IPS-18a (cell line): ENCODE data around the gene SLC29A3.
"Not testable (repeated sequence)": the region's sequence is repeated elsewhere in the genome, so short reads cannot be mapped to it uniquely, and the experiment has no call there.

Experiments
- H3K27ac ChIP-seq: one replicate; pipeline ENCODE4 v1.5.1; 2013; ENCODE audit warnings: low read length
- H3K27me3 ChIP-seq: one replicate; pipeline ENCODE4 v1.6.1; 2013; ENCODE audit warnings: mild to moderate bottlenecking, low read length; ENCODE audit not compliant: control insufficient read depth, insufficient read depth
- H3K36me3 ChIP-seq: one replicate; pipeline ENCODE4 v1.6.1; 2013; ENCODE audit warnings: low read depth, low read length; ENCODE audit not compliant: control insufficient read depth
- H3K4me1 ChIP-seq: one replicate; pipeline ENCODE4 v1.6.1; 2013; ENCODE audit warnings: low read depth, low read length; ENCODE audit not compliant: control insufficient read depth
- H3K4me3 ChIP-seq: one replicate; pipeline ENCODE4 v1.5.1; 2013; ENCODE audit warnings: low read length
- H3K9ac ChIP-seq: one replicate; pipeline ENCODE4 v1.6.1; 2013; ENCODE audit warnings: mild to moderate bottlenecking, low read length, moderate library complexity
- H3K9me3 ChIP-seq: one replicate; pipeline ENCODE4 v1.6.1; 2013; ENCODE audit warnings: low read depth, low read length; ENCODE audit not compliant: control insufficient read depth

The SLC29A3 gene

DNA sequence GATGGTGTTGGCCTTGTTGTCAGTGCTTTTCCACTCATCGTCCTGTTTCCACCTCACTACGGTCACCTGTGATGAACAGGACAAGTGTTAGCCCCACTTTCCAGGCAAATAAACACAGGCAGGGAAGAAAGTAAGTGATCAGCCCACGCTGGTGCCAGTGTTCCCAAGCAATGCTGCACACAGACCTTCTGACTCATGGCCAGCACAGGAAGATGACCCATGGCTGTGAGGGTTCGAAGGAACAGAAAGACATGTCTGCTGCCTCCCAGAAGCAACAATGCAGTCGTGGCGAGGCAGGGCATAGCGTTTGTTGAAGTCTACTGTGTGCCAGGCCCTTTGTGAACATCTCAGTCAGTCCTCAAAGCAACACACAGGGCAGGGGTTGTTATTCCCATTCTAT, 35.7 kb downstream of the SLC29A3 start:
- no peaks in the 10 kb centered on the region for H3K4me1 ChIP-seq
- H3K9me3 ChIP-seq = no peaks in the 10 kb centered on the region
- no peak overlapping the region for H3K4me3 ChIP-seq
- no peak overlapping the region for H3K9ac ChIP-seq
- peaks cover 14% of the 10 kb centered on the region for H3K36me3 ChIP-seq
- H3K27ac ChIP-seq = no peak overlapping the region
- no peaks in the 10 kb centered on the region for H3K27me3 ChIP-seq

DNA sequence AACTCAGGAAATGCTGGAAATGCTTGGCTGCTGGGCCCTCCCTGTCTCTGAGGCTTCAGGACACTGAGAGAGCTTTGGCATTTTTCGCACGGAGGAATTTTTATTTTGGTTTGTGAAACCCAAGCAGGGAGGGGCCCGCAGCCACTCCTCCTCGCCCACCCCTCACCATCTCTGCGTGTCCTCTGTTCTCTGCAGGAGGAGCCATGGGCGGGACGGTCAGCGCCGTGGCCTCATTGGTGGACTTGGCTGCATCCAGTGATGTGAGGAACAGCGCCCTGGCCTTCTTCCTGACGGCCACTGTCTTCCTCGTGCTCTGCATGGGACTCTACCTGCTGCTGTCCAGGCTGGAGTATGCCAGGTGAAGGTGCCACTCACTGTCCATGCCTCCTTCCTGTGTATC, 36.8 kb downstream of the SLC29A3 start:
- Histone ChIP-seq H3K9ac (no peak overlapping the region), H3K27ac (no peak overlapping the region), H3K36me3 (peaks cover 14% of the 10 kb centered on the region), H3K9me3 (no peaks in the 10 kb centered on the region), H3K27me3 (no peaks in the 10 kb centered on the region), H3K4me3 (no peak overlapping the region), H3K4me1 (no peaks in the 10 kb centered on the region)

DNA sequence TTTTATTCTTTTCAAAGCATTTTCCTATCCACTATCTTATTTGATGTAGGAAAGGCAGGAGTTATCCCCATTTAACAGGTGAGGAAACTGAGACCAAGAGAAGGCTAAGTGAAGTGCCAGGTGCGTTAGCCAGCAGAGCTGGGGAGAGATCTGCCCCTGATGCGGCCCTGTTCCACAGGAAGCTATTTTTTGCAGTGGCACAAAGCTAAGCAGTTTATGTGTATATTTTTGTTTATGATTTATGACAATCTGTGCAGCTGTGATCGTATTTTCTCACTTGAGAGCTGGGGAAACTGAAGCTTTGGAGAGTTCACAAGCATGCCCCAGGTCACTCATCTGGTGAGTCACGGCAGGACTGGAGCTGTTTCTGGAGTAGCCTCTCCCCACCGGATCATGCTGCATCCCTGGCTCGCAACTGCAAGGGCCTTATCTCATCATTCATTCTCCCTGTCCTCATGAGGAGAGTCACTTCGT, 38.8 kb downstream of the SLC29A3 start:
- H3K27me3 ChIP-seq = no peaks in the 10 kb centered on the region
- H3K9me3 ChIP-seq = no peaks in the 10 kb centered on the region
- no peak overlapping the region for H3K9ac ChIP-seq
- no peak overlapping the region for H3K27ac ChIP-seq
- no peaks in the 10 kb centered on the region for H3K4me1 ChIP-seq
- no peak overlapping the region for H3K4me3 ChIP-seq
- H3K36me3 ChIP-seq = peaks cover 17% of the 10 kb centered on the region

DNA sequence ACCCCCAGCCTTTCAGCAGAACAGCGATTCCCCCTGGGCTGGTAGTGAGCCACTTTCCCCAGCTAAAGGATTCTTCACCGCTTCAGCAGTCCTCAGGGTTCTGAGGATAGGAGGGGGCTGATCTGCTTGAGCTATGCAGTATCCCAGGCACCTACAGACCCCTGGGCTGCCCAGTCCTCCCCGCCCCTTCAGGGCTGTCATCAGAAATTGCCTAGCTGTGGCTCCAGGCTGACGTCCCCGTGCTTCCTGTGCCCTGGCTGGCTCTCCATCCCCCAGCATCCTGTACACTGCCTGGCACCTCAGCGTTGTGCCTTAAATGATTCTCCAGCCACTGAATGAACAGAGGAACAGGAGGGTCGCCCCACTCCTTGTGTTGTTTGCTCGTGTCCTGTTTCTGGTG, 39.2 kb downstream of the SLC29A3 start:
- H3K27me3 ChIP-seq = no peaks in the 10 kb centered on the region
- H3K9ac ChIP-seq = no peak overlapping the region
- peaks cover 20% of the 10 kb centered on the region for H3K36me3 ChIP-seq
- no peaks in the 10 kb centered on the region for H3K4me1 ChIP-seq
- H3K27ac ChIP-seq = no peak overlapping the region
- H3K4me3 ChIP-seq = no peak overlapping the region
- H3K9me3 ChIP-seq = no peaks in the 10 kb centered on the region

DNA sequence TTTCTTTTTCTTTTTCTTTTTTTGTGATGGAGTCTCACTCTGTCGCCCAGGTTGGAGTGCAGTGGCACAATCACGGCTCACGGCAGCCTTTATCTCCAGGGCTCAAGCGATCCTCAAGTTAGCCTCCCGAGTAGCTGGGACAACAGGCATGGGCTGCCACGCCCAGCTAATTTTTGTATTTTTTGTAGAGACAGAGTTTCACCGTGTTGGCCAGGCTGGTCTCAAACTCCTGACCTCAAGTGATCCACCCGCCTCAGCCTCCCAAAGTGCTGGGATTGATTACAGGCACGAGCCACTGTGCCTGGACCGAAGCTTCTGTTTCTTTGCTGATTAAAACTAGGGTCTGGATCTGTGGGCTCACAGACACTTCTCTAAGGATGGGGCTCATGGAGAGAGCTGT, 39.8 kb downstream of the SLC29A3 start:
- not testable (repeated sequence) for H3K9ac ChIP-seq, H3K27ac ChIP-seq, H3K4me1 ChIP-seq, H3K4me3 ChIP-seq, H3K9me3 ChIP-seq, H3K27me3 ChIP-seq
- peaks cover 20% of the 10 kb centered on the region for H3K36me3 ChIP-seq

DNA sequence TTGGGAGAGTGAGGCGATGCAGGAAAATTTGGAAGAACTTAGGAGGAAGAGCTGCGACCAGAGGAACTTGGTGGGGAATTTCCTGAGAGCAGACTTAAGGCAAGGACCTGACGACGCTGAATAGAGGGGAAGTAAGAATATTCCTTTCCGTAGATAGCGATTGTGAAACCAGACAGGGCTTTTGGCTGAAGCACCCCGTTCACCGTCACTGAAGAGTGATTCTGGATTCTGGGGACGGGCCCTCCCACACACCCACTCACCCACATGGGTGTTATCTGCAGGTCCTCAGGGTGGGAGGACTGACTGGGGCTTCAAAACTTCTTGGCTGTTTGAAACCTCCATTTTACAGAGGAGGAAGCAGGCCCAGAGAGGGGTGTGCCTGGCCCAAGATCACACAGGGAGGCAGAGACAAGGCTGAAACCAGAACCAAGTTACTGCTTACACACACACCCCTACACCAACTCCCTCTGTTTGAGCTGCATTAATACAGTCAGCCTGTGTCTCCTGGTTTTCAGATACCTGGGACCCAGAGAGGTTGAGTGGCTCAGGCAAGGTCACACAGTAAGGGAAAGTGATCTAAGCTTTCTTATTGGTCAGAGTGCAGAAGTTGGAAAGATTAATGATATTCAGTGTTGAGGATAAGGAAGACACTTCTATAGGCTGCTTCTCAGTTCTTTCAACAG, 40.4 kb downstream of the SLC29A3 start:
- peaks cover 20% of the 10 kb centered on the region for H3K36me3 ChIP-seq
- no peaks in the 10 kb centered on the region for H3K27me3 ChIP-seq
- no peak overlapping the region for H3K9ac ChIP-seq
- H3K27ac ChIP-seq = no peak overlapping the region
- no peaks in the 10 kb centered on the region for H3K4me1 ChIP-seq
- H3K4me3 ChIP-seq = no peak overlapping the region
- no peaks in the 10 kb centered on the region for H3K9me3 ChIP-seq

DNA sequence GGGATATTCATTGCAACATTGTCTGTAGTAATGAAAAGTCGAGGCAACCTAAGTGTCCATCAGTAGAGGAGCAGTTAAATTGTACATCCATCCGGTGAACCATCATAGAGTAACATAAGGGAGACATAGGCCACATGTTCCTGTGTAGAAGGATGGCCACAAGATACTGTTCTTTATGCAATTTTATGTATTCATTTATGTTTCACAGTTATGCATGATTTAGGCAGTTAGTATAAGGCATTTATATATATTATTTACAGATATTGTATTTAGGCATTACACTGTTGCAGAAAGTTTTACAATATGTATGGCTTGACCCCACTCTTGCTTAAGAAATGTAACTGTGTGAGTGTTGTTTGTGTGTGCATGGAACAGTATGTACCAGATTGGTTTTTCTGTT, 41.7 kb downstream of the SLC29A3 start:
- Histone ChIP-seq H3K27ac (no peak overlapping the region), H3K9ac (no peak overlapping the region), H3K4me1 (no peaks in the 10 kb centered on the region), H3K9me3 (no peaks in the 10 kb centered on the region), H3K36me3 (peaks cover 20% of the 10 kb centered on the region), H3K27me3 (no peaks in the 10 kb centered on the region), H3K4me3 (no peak overlapping the region)

DNA sequence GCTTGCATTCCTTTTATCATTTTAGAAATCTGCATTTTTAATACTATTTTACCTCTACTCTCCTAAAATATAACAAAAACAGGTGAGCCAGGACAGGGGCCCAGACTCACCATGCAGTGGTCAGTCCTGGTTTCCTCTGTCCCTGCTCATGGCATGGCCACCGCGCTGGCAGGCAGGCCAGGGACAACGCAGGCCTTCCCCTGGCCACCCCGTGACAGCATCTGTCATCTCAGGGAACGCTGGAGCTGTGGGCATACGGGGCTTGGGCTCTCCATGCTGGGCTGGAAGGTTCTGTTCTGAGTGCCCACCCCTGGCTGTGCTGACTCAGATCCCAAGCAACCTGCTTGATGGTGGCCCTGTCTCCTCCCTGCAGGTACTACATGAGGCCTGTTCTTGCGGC, 42.5 kb downstream of the SLC29A3 start:
- no peaks in the 10 kb centered on the region for H3K9me3 ChIP-seq
- H3K36me3 ChIP-seq = peaks cover 13% of the 10 kb centered on the region
- no peak overlapping the region for H3K9ac ChIP-seq
- no peak overlapping the region for H3K27ac ChIP-seq
- no peaks in the 10 kb centered on the region for H3K4me1 ChIP-seq
- H3K27me3 ChIP-seq = no peaks in the 10 kb centered on the region
- no peak overlapping the region for H3K4me3 ChIP-seq

DNA sequence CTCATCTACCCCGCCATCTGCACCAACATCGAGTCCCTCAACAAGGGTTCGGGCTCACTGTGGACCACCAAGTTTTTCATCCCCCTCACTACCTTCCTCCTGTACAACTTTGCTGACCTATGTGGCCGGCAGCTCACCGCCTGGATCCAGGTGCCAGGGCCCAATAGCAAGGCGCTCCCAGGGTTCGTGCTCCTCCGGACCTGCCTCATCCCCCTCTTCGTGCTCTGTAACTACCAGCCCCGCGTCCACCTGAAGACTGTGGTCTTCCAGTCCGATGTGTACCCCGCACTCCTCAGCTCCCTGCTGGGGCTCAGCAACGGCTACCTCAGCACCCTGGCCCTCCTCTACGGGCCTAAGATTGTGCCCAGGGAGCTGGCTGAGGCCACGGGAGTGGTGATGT, 43.1 kb downstream of the SLC29A3 start:
- no peak overlapping the region for H3K27ac ChIP-seq
- H3K9ac ChIP-seq = no peak overlapping the region
- no peaks in the 10 kb centered on the region for H3K9me3 ChIP-seq
- H3K36me3 ChIP-seq = peaks cover 12% of the 10 kb centered on the region
- H3K4me1 ChIP-seq = no peaks in the 10 kb centered on the region
- no peaks in the 10 kb centered on the region for H3K27me3 ChIP-seq
- H3K4me3 ChIP-seq = no peak overlapping the region

DNA sequence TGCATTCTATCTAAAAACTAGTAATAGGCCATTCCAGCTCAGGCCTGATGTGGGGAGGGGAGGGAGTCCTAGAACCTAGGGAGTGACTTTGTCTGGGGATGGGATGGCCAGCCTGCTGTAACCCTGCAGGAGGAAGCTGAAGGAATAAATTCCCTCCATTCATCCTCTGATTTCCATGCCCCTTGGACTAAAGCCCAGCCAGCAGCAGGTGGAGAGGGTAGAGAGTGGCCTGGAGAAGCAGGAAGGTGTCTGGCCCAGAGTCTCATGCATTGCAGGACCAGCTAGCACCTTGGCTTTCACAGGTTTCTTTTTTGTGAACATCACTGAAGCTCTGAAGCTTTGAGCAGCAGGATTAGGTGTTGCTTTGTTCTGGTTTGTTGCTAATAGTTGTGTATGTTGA, 44.9 kb downstream of the SLC29A3 start:
- H3K9ac ChIP-seq = no peak overlapping the region
- H3K4me3 ChIP-seq = no peak overlapping the region
- no peaks in the 10 kb centered on the region for H3K4me1 ChIP-seq
- no peaks in the 10 kb centered on the region for H3K9me3 ChIP-seq
- H3K27me3 ChIP-seq = no peaks in the 10 kb centered on the region
- H3K36me3 ChIP-seq = peaks cover 12% of the 10 kb centered on the region
- H3K27ac ChIP-seq = no peak overlapping the region

DNA sequence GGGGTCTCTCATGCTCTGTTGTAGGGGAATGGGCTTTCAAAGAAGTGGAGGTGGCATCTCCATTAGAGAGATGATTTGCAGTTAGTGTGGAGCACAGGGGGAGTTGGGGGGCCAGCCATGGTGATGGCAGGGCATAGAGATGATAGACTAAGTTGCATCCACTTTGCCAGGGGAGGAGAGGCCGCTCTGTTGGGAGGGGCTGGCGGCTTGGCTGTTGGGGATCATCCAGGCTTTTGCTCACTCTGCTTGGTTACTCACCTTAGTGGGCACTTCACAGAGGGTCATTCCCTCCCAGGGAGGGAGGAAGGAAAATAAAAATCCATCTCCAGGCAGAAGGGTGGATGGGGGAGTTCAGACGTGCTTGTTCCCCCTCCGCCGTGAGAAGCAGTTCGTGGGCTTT, 46.3 kb downstream of the SLC29A3 start:
- H3K27me3 ChIP-seq = no peaks in the 10 kb centered on the region
- H3K9me3 ChIP-seq = no peaks in the 10 kb centered on the region
- no peak overlapping the region for H3K27ac ChIP-seq
- H3K4me1 ChIP-seq = no peaks in the 10 kb centered on the region
- no peak overlapping the region for H3K9ac ChIP-seq
- no peak overlapping the region for H3K4me3 ChIP-seq
- H3K36me3 ChIP-seq = peaks cover 5% of the 10 kb centered on the region

DNA sequence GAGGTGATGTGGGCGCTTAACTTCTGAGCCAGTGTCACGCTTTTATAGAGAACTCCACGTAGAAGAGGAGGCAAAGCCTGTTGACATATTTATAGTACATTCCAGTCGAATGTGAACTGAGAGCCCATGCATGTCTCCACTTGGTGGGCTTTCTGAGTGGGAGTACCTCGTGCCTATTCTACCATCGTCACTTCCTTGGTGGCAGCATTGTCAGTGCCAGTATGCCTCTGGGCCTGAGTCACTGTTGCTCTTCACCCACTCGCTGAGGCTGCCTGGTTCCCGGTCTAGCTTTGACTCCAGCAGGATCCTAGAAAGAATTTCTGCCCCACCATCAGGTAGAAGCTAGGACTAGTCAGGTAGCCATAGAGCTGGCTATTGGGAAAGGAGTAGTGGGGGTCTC, 47.6 kb downstream of the SLC29A3 start:
- Histone ChIP-seq H3K36me3 (peaks cover 5% of the 10 kb centered on the region), H3K27ac (no peak overlapping the region), H3K27me3 (no peaks in the 10 kb centered on the region), H3K4me3 (no peak overlapping the region), H3K9ac (no peak overlapping the region), H3K9me3 (no peaks in the 10 kb centered on the region), H3K4me1 (no peaks in the 10 kb centered on the region)
